ENCODE results near the gene KRTAP10-11. TPM values are rescaled to one million over a fixed set of nuclear protein-coding genes. Genes with fewer than 3 reads are reported as not detected.
"Not testable (repeated sequence)": the region's sequence is repeated elsewhere in the genome, so short reads cannot be mapped to it uniquely, and the experiment has no call there.

Gene KRTAP10-11
- total RNA-seq, 2 experiments from 2014 or later, result not detected

DNA sequence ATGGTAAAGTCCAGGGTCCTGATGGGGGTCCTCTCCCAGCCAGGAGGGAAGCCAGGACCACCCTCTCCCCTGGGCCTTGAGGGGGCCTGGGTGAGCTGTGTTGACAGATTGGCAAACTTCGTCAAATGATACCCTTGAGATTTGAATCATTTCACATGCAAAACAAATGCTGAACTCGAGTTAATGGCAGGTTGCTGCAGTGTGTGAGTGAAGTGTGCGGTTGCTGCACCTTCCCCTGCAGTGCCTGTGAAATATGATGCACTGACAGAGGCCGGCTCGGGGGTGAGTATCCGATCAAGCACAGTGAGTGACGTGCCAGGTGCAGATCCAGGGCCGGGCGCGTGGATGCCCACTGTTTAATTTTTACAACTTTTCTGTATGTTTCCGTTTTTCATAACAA is 41.5 kb downstream of the KRTAP10-11 start:
- H3K27ac Mint-ChIP-seq, result no peak overlapping the region
- no peaks in the 10 kb centered on the region for H3K36me3 Mint-ChIP-seq (ENCODE audit: low read depth)
- H3K27me3 Mint-ChIP-seq, result peaks cover 29% of the 10 kb centered on the region
- ChIA-PET POLR2A (no interaction called here), CTCF (no interaction called here)
- no peak for DNase-seq
- peaks cover 3% of the 10 kb centered on the region for H3K9me3 Mint-ChIP-seq
- no peak overlapping the region for H3K4me3 Mint-ChIP-seq
- H3K4me1 Mint-ChIP-seq, result peaks cover 10% of the 10 kb centered on the region

GRCh38 chr21:44689740-44690139 is 43.5 kb downstream of the KRTAP10-11 start:
- DNase-seq; H3K4me3 Mint-ChIP-seq; H3K9me3 Mint-ChIP-seq; H3K27ac Mint-ChIP-seq; POLR2A ChIA-PET; H3K36me3 Mint-ChIP-seq (ENCODE audit: low read depth); CTCF ChIA-PET: not testable (repeated sequence)
- Mint-ChIP-seq H3K4me1 (peaks cover 12% of the 10 kb centered on the region), H3K27me3 (peaks cover 35% of the 10 kb centered on the region)

DNA sequence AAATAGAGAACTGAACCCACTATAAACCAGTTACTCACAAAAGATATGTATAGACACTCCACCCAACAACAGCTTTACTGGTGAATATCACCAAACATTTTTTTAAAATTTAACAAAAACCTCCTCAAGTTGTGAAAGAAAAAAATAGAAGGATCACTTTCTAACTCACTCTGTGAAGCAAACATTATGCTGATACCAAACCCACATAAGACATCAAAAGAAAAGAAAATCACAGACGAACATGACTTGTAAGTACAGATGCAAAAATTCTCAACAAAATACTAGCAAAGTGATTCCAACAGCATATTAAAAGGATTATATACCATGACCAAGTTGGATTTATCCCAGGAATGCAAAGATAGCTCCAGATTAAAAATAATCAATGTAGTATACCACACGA is 45.5 kb downstream of the KRTAP10-11 start:
- no peak for DNase-seq
- peaks cover 48% of the 10 kb centered on the region for H3K27me3 Mint-ChIP-seq
- peaks cover 4% of the 10 kb centered on the region for H3K4me1 Mint-ChIP-seq
- no peak overlapping the region for H3K4me3 Mint-ChIP-seq
- POLR2A ChIA-PET, result no interaction called here
- no peak overlapping the region for H3K27ac Mint-ChIP-seq
- CTCF ChIA-PET, result no interaction called here
- H3K9me3 Mint-ChIP-seq, result peaks cover 7% of the 10 kb centered on the region
- H3K36me3 Mint-ChIP-seq (ENCODE audit: low read depth), result peaks cover 4% of the 10 kb centered on the region

DNA sequence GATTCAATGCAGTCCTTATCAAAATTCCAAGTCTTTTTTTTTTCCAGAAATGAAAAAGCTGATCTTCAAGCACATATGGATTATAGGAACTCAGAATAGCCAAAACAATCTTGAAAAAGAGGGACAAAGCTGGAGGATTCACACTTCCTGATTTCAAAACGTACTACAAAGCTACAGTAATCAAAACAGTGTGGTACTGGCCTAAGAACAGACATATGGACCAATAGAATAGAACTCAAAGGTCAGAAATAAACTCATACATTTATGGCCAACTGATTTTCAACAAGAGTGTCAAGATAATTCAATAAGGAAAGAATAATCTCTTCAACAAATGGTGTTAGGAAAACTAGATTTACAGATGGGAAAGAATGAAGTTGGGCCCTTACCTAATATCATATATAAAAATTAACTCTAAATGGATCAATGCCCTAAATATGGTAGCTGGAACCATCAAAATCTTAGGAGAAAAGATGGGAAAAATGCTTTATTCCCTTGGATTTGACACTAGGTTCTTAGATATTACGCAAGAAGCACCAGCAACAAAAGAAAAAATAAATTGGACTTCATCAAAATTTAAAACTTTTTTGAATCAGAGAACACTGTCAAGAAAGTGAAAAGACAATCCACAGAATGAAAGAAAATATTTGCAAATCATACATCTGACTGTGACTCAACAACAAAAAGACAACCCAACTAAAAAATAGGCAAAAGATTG is 46.7 kb downstream of the KRTAP10-11 start:
- ChIA-PET CTCF (no interaction called here), POLR2A (no interaction called here)
- H3K4me3 Mint-ChIP-seq, result no peak overlapping the region
- peaks cover 7% of the 10 kb centered on the region for H3K9me3 Mint-ChIP-seq
- no peak overlapping the region for H3K27ac Mint-ChIP-seq
- peaks cover 2% of the 10 kb centered on the region for H3K4me1 Mint-ChIP-seq
- H3K36me3 Mint-ChIP-seq (ENCODE audit: low read depth), result peaks cover 4% of the 10 kb centered on the region
- H3K27me3 Mint-ChIP-seq, result peaks cover 53% of the 10 kb centered on the region
- DNase-seq, result no peak

GRCh38 chr21:44694776-44695175 is 48.6 kb downstream of the KRTAP10-11 start:
- no peak overlapping the region for H3K27ac Mint-ChIP-seq
- ChIA-PET CTCF (no interaction called here), POLR2A (no interaction called here)
- DNase-seq, result no peak
- peaks cover 4% of the 10 kb centered on the region for H3K36me3 Mint-ChIP-seq (ENCODE audit: low read depth)
- peaks cover 66% of the 10 kb centered on the region for H3K27me3 Mint-ChIP-seq
- H3K4me3 Mint-ChIP-seq, result no peak overlapping the region
- peaks cover 2% of the 10 kb centered on the region for H3K4me1 Mint-ChIP-seq
- H3K9me3 Mint-ChIP-seq, result peaks cover 7% of the 10 kb centered on the region

DNA sequence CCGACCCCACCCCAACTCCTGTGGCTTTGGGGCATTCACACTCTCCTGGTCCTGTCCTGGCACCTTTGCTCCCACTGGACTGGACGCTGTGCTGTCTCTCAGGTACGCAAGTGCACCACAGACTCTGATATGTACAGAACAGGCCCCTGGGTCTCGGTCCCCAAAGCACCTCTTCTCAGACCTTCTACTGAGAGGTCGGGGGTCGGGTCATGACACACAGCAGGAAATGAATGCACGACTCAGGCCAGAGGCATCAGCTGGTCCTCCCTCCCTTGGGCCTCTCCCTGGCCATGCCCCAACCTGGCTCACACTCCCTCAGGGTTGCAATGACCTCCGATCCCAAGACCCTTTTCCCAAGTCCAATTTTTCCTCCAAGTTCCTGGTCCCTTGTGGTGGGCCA is 49.0 kb downstream of the KRTAP10-11 start:
- H3K27ac Mint-ChIP-seq, result no peak overlapping the region
- peaks cover 7% of the 10 kb centered on the region for H3K9me3 Mint-ChIP-seq
- CTCF ChIA-PET, result no interaction called here
- H3K27me3 Mint-ChIP-seq, result peaks cover 66% of the 10 kb centered on the region
- no peak overlapping the region for H3K4me3 Mint-ChIP-seq
- H3K36me3 Mint-ChIP-seq (ENCODE audit: low read depth), result peaks cover 4% of the 10 kb centered on the region
- H3K4me1 Mint-ChIP-seq, result peaks cover 2% of the 10 kb centered on the region
- POLR2A ChIA-PET, result no interaction called here
- DNase-seq, result no peak

- CTCF ChIA-PET, result no interaction called here
- Mint-ChIP-seq H3K9me3 (peaks cover 7% of the 10 kb centered on the region), H3K27ac (no peak overlapping the region), H3K4me1 (peaks cover 2% of the 10 kb centered on the region), H3K4me3 (no peak overlapping the region), H3K27me3 (peaks cover 64% of the 10 kb centered on the region), H3K36me3 (ENCODE audit: low read depth) (peaks cover 4% of the 10 kb centered on the region)
- POLR2A ChIA-PET, result no interaction called here
- no peak for DNase-seq
Observed at GRCh38 chr21:44695641-44696040, 49.4 kb downstream of the KRTAP10-11 start.

DNA sequence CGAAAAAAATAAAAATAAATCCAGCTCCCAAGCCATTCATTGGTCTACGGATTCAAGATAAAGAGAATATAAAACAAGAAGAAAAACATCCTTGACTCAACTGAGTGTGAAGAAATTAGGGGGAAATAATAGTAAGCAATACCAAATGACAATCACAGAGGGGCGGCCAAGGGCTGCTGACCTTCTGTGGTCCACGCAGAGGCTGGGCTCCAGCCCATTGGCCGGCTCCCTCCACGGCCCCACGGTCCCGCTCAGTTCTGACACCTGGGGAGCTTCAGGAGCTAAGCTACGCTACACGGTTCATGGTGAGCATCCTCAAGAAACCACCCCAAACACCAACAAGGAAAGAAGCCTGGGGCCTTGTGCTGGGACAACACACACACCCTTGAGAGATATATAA is 50.4 kb downstream of the KRTAP10-11 start:
- ChIA-PET CTCF (no interaction called here), POLR2A (no interaction called here)
- Mint-ChIP-seq H3K9me3 (peaks cover 7% of the 10 kb centered on the region), H3K36me3 (ENCODE audit: low read depth) (peaks cover 4% of the 10 kb centered on the region), H3K27ac (no peak overlapping the region), H3K4me1 (peaks cover 2% of the 10 kb centered on the region), H3K4me3 (no peak overlapping the region), H3K27me3 (peaks cover 63% of the 10 kb centered on the region)
- DNase-seq, result no peak

Other genes with a start within 250 kb of the KRTAP10-11 start
- gene LRRC3, start 190.9 kb upstream of the KRTAP10-11 start, total RNA-seq, result 1 to 10 TPM; 3.7 to 3.8 TPM
- gene KRTAP10-1, start 106.2 kb upstream of the KRTAP10-11 start, total RNA-seq, result not detected
- gene KRTAP10-2, start 94.9 kb upstream of the KRTAP10-11 start, total RNA-seq, result not detected
- gene KRTAP10-3, start 87.6 kb upstream of the KRTAP10-11 start, total RNA-seq, result not detected
- not detected for gene KRTAP10-4, start 72.7 kb upstream of the KRTAP10-11 start, total RNA-seq
- gene KRTAP10-5, start 65.8 kb upstream of the KRTAP10-11 start, total RNA-seq, result not detected
- not detected for gene KRTAP10-6, start 53.9 kb upstream of the KRTAP10-11 start, total RNA-seq
- not detected for gene KRTAP10-7, start 45.8 kb upstream of the KRTAP10-11 start, total RNA-seq
- not detected for gene KRTAP10-8, start 34.3 kb upstream of the KRTAP10-11 start, total RNA-seq
- not detected for gene KRTAP10-9, start 19.3 kb upstream of the KRTAP10-11 start, total RNA-seq
- gene KRTAP10-10, start 9.1 kb upstream of the KRTAP10-11 start, total RNA-seq, result not detected
- not detected for gene KRTAP12-4, start 8.2 kb downstream of the KRTAP10-11 start, total RNA-seq
- gene KRTAP12-3, start 11.5 kb downstream of the KRTAP10-11 start, total RNA-seq, result not detected
- not detected for gene KRTAP12-2, start 20.5 kb downstream of the KRTAP10-11 start, total RNA-seq
- not detected for gene KRTAP12-1, start 35.7 kb downstream of the KRTAP10-11 start, total RNA-seq
- gene KRTAP10-12, start 50.8 kb downstream of the KRTAP10-11 start, total RNA-seq, result not detected
- gene TSPEAR, start 65.2 kb downstream of the KRTAP10-11 start, total RNA-seq, result not detected
- 10 to 100 TPM; 70.7 to 74.0 TPM for gene UBE2G2, start 155.4 kb downstream of the KRTAP10-11 start, total RNA-seq
- gene SUMO3, start 171.6 kb downstream of the KRTAP10-11 start, total RNA-seq, result 10 to 100 TPM; 86.5 to 89.0 TPM
- 10 to 100 TPM; 80.3 to 82.6 TPM for gene PTTG1IP, start 227.3 kb downstream of the KRTAP10-11 start, total RNA-seq